Activated CD4-positive, alpha-beta T cell treated with anti-CD3 and anti-CD28 coated beads, Interleukin-2, amount 10 ng/mL, durations not matched to agents 24 days and 14 days (primary cell): ENCODE measurements around the gene EXD2. TPM values are rescaled to one million over a fixed set of nuclear protein-coding genes. Genes with fewer than 3 reads are reported as not detected.

ENCODE experiments used
- DNase-seq: peaks from one replicate; pipeline ENCODE4 v3.0.0; 2022
- H3K27ac Mint-ChIP-seq: one replicate; pipeline ENCODE4 v1.8.0; 2022; ENCODE audit warnings: mild to moderate bottlenecking, mixed read lengths
- H3K27me3 Mint-ChIP-seq: one replicate; pipeline ENCODE4 v1.8.0; 2022; ENCODE audit warnings: mixed read lengths
- H3K36me3 Mint-ChIP-seq: one replicate; pipeline ENCODE4 v1.8.0; 2022; ENCODE audit warnings: low read depth, mild to moderate bottlenecking, mixed read lengths
- H3K4me1 Mint-ChIP-seq: one replicate; pipeline ENCODE4 v1.8.0; 2021; ENCODE audit warnings: mixed read lengths
- H3K4me3 Mint-ChIP-seq: one replicate; pipeline ENCODE4 v1.8.0; 2022; ENCODE audit warnings: mild to moderate bottlenecking, moderate library complexity, mixed read lengths
- H3K9me3 Mint-ChIP-seq: one replicate; pipeline ENCODE4 v1.8.0; 2021; ENCODE audit warnings: mixed read lengths
- intact Hi-C: fragments of 100-400 bp; cut with micrococcal nuclease; formaldehyde crosslinking; loops from one replicate; pipeline ENCODE4 v1.15.1; 2023
- total RNA-seq: library from RNA; stranded (reverse); gene quantifications from 2 replicates; pipeline ENCODE4 v1.2.3, GENCODE V29; 2022

Gene EXD2
- total RNA-seq, 1 donor from 2014 or later = 6.3 TPM

DNA sequence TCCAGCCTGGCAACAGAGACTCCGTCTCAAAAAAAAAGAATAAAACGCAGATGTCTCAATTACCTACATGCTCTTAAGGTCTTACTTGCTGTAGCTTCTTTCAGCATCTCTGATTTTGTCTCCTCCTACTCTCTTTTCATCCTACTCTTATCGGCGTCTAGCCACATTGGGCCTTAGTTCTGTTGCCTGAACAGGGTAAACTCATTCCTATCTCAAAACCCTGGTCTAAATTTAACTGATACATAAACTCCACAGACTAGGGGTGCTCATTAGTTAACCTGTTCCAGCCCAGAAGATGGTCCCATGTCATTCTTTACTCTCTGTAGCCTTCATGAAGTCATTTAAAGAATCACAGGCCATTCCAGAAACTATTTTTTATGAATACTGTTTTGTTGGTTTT is 33.6 kb downstream of the EXD2 start:
- Mint-ChIP-seq H3K4me3 (no peak overlapping the region), H3K27ac (no peak overlapping the region), H3K4me1 (no peaks in the 10 kb centered on the region), H3K27me3 (no peaks in the 10 kb centered on the region), H3K36me3 (peaks cover 1% of the 10 kb centered on the region), H3K9me3 (no peaks in the 10 kb centered on the region)
- no peak for DNase-seq
- intact Hi-C loops = no loop called here

DNA sequence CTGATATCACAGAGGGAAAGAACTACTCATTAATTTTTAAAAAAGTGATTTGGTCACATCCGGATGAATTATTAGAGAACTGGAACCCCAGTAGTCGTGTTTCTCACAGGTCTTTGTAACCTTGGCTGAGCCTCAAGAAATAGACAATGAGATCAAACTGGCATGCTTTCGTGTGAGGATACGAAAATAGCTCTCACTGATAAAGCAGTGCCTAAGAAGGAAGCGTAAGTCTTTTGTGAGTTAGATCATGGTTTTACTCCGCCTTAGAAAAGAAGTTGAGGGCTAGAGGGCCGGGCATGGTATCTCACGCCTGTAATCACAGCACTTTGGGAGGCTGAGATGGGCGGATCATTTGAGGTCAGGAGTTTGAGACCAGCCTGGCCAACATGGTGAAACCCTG is 34.9 kb downstream of the EXD2 start:
- H3K27me3 Mint-ChIP-seq = no peaks in the 10 kb centered on the region
- H3K4me3 Mint-ChIP-seq = no peak overlapping the region
- H3K27ac Mint-ChIP-seq = no peak overlapping the region
- H3K36me3 Mint-ChIP-seq = peaks cover 1% of the 10 kb centered on the region
- no peaks in the 10 kb centered on the region for H3K9me3 Mint-ChIP-seq
- DNase-seq = no peak
- intact Hi-C loops = no loop called here
- H3K4me1 Mint-ChIP-seq = no peaks in the 10 kb centered on the region

DNA sequence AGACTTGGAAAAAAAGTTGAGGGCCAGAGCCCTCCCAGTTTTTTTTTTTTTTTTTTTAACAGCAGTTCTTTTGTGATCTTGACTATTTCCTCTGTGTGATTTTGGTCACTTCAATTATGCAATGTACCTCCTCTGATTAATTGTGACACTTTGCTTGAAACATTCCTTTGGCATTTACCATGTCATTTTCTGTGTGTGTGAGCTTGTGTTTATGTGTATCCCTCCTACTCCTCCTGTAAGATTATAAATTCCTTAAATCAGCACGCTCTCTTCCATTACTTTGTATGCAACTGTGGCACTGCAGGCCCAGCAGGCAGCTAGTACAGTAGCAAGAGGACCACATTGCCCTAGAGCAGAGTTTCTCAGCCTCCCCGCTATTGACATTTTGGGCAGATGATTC is 35.4 kb downstream of the EXD2 start:
- intact Hi-C loops = no loop called here
- H3K27me3 Mint-ChIP-seq = no peaks in the 10 kb centered on the region
- H3K4me3 Mint-ChIP-seq = no peak overlapping the region
- no peak for DNase-seq
- no peaks in the 10 kb centered on the region for H3K4me1 Mint-ChIP-seq
- peaks cover 3% of the 10 kb centered on the region for H3K36me3 Mint-ChIP-seq
- no peak overlapping the region for H3K27ac Mint-ChIP-seq
- no peaks in the 10 kb centered on the region for H3K9me3 Mint-ChIP-seq

DNA sequence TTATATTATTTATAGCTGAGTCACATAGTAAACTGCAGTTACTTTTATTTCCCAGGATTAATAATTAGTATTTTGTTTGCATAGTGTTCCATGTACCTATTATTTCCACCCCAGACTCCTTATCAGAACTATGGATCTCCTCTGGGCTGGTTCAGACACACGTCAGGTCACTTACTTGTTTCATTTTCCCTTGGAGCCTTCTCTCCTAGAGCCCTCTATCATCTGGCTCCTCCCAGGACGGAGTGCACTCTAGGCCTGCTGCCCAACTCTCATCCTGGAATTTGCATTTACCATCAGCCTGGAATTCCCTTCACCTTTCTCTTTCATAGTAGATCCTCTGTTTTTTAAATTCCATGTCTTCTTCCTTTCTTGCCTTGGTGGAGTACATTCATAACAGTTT is 40.2 kb downstream of the EXD2 start:
- Mint-ChIP-seq H3K27me3 (no peaks in the 10 kb centered on the region), H3K36me3 (peaks cover 2% of the 10 kb centered on the region), H3K27ac (no peak overlapping the region), H3K9me3 (no peaks in the 10 kb centered on the region), H3K4me1 (peaks cover 5% of the 10 kb centered on the region), H3K4me3 (no peak overlapping the region)
- DNase-seq = no peak
- intact Hi-C loops = no loop called here

DNA sequence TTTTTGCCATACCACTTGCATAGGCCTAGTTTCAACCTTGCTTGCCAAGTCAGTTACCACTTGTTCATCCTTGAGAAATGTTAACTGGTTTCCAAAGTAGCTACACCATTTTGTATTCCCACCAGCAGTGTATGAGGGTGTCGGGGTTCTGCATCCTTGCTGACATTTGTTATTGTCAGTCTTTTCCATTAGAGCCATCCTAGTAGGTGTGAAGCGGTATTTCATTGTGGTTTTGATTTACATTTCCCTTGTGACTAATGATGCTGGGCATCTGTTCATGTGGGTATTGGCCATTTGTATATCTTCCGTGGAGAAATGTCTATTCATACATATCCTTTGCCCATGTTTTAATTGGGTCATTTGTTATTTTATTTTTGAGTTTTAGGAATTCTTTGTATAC is 41.1 kb downstream of the EXD2 start:
- Mint-ChIP-seq H3K36me3 (peaks cover 2% of the 10 kb centered on the region), H3K4me3 (no peak overlapping the region), H3K9me3 (no peaks in the 10 kb centered on the region), H3K27me3 (no peaks in the 10 kb centered on the region), H3K27ac (no peak overlapping the region), H3K4me1 (peaks cover 5% of the 10 kb centered on the region)
- intact Hi-C loops = no loop called here
- no peak for DNase-seq

DNA sequence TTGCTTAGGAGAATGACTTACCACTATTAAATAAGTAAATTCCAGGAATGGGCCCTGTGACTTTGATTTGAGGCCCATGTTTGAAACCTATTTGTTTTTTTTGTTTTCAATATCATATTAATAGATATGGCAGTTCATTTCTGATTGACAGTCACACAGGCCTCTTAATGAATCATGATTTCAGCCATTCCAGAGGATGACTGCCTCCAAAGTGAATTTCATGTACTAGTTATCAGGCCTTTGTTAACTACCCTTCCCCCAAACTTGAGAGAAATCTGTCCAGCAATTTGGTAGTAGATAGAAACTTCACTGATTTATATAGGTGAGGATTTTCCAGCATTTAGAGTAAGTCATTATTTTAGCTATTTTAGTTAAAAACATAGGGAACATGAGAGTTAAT is 42.8 kb downstream of the EXD2 start:
- intact Hi-C loops = no loop called here
- H3K27ac Mint-ChIP-seq = no peak overlapping the region
- DNase-seq = no peak
- H3K9me3 Mint-ChIP-seq = no peaks in the 10 kb centered on the region
- no peak overlapping the region for H3K4me3 Mint-ChIP-seq
- peaks cover 5% of the 10 kb centered on the region for H3K4me1 Mint-ChIP-seq
- H3K36me3 Mint-ChIP-seq = peaks cover 2% of the 10 kb centered on the region
- H3K27me3 Mint-ChIP-seq = no peaks in the 10 kb centered on the region

DNA sequence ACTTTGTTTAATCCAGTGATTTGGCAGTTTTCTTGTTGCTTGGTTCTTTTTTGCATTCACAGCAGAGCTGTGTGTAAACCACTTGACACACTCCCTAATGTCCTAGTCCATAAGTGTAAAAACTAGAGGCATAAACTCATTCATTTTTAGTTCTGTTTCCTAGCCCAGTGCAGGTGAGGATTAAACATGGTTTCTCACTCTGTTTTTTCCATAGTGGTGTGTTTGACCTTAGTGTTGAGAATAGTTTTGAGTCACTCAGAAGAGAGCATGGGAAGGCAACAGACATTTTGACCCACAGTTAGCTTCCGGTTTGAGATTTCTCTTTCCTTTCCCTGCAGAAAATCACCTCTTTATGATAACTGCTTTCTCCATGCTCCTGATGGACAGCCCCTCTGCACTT is 44.4 kb downstream of the EXD2 start:
- no peak overlapping the region for H3K4me3 Mint-ChIP-seq
- no peak for DNase-seq
- no peaks in the 10 kb centered on the region for H3K9me3 Mint-ChIP-seq
- intact Hi-C loops = loop anchor here (5.0 kb wide), 1 partner anchor 103 kb away; no protein-coding TSS in a partner anchor
- H3K27ac Mint-ChIP-seq = no peak overlapping the region
- H3K4me1 Mint-ChIP-seq = peaks cover 5% of the 10 kb centered on the region
- peaks cover 2% of the 10 kb centered on the region for H3K36me3 Mint-ChIP-seq
- H3K27me3 Mint-ChIP-seq = no peaks in the 10 kb centered on the region

DNA sequence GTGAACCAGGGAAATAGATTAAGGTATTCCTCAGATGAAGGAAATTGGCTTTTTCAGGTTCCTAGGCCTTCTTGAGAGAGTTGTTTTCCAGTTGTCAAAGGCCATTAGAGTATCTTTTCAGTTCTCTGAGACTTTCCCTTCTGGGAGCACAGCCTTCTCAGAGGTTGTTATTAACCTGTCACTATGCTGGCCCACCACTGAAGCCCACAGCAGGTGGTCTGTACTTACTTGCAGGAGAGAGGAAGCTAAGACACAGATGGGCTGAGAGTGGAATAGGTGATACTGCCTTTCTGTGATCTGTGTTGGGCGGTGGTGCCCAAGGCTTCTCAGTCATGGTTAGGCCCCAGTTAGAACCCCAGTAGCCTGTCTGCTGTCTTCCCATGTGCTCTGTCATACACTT is 45.8 kb downstream of the EXD2 start:
- peaks cover 5% of the 10 kb centered on the region for H3K4me1 Mint-ChIP-seq
- H3K9me3 Mint-ChIP-seq = no peaks in the 10 kb centered on the region
- intact Hi-C loops = loop anchor here (5.0 kb wide), 1 partner anchor 105 kb away; no protein-coding TSS in a partner anchor
- no peaks in the 10 kb centered on the region for H3K36me3 Mint-ChIP-seq
- H3K27me3 Mint-ChIP-seq = no peaks in the 10 kb centered on the region
- DNase-seq = no peak
- H3K27ac Mint-ChIP-seq = no peak overlapping the region
- no peak overlapping the region for H3K4me3 Mint-ChIP-seq

DNA sequence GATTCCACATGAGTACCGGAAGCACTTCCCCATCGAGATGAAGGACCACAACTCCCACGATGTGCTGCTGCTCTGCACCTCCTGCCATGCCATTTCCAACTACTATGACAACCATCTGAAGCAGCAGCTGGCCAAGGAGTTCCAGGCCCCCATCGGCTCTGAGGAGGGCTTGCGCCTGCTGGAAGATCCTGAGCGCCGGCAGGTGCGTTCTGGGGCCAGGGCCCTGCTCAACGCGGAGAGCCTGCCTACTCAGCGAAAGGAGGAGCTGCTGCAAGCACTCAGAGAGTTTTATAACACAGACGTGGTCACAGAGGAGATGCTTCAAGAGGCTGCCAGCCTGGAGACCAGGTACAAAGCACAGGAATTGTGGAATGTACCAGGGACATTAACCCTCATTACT is 46.3 kb downstream of the EXD2 start:
- Mint-ChIP-seq H3K36me3 (no peaks in the 10 kb centered on the region), H3K9me3 (no peaks in the 10 kb centered on the region), H3K27ac (no peak overlapping the region), H3K27me3 (no peaks in the 10 kb centered on the region), H3K4me1 (peaks cover 3% of the 10 kb centered on the region), H3K4me3 (no peak overlapping the region)
- no peak for DNase-seq
- intact Hi-C loops = loop anchor here (5.0 kb wide), 1 partner anchor 105 kb away; no protein-coding TSS in a partner anchor

DNA sequence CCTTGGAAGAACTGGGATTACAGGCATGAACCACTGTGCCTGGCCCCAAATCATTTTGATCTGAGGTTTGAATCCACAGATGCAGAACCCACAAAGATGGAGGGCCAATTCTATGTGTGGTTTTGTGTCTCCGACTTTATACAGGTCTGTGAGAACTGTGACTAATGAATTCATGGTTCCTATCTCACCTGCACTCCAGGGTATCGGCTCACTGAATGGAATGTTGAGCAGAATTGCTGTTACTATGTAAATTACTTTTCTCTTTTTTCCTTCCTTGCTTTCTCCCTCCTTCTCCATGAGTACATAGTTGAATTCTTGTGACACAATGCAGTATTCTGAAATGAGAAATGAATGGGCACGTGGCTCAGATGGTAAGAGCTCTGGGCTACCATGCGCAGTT is 47.6 kb downstream of the EXD2 start:
- no peaks in the 10 kb centered on the region for H3K9me3 Mint-ChIP-seq
- intact Hi-C loops = loop anchor here (5.0 kb wide), 1 partner anchor 107 kb away; no protein-coding TSS in a partner anchor
- H3K4me1 Mint-ChIP-seq = peaks cover 3% of the 10 kb centered on the region
- H3K4me3 Mint-ChIP-seq = no peak overlapping the region
- DNase-seq = no peak
- no peaks in the 10 kb centered on the region for H3K36me3 Mint-ChIP-seq
- H3K27ac Mint-ChIP-seq = no peak overlapping the region
- no peaks in the 10 kb centered on the region for H3K27me3 Mint-ChIP-seq

DNA sequence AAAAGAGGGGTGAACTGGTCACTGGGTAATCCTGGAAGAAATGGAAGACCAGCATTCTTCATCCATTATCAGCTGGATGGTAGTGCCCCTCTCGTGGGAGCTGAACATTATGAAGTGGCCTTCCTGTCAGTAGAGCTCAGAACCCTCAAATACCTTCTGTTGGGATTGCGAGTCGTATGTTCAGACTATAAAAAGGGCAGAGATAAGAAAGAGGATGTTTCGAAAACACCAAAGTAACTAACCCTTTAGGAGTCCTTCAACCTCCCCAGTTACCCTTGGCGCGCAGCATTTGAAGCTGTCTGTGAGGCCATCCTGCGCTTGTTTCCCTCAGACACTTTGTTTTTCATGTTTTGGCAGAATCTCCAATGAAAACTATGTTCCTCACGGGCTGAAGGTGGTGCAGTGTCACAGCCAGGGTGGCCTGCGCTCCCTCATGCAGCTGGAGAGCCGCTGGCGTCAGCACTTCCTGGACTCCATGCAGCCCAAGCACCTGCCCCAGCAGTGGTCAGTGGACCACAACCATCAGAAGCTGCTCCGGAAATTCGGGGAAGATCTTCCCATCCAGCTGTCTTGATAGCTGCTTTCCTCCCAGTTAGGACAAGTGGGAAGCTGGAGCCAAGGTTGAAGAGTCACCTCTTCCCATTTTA is 49.4 kb downstream of the EXD2 start:
- H3K4me1 Mint-ChIP-seq = peaks cover 3% of the 10 kb centered on the region
- H3K4me3 Mint-ChIP-seq = no peak overlapping the region
- no peaks in the 10 kb centered on the region for H3K27me3 Mint-ChIP-seq
- H3K9me3 Mint-ChIP-seq = no peaks in the 10 kb centered on the region
- no peaks in the 10 kb centered on the region for H3K36me3 Mint-ChIP-seq
- intact Hi-C loops = no loop called here
- no peak overlapping the region for H3K27ac Mint-ChIP-seq
- DNase-seq = no peak

DNA sequence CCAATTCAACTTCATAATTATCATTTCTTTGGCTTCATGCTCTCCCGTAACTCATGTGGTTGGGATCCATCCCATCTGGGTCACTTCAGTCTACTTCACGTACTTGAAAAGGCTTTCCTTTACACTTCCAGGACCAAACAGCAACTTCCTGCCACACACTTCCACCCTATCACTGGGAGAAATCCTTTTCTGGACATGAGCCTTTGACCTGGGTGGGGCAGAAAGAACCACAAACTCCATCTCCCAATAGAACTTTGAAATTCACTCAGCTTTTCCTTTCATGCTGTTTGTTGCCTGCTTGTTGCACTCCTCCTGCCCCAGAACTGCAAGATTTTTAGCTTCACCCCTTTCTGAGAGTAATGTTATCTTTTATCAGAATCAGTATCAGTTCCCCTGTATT is 50.3 kb downstream of the EXD2 start:
- Mint-ChIP-seq H3K27me3 (no peaks in the 10 kb centered on the region), H3K4me1 (no peaks in the 10 kb centered on the region), H3K9me3 (no peaks in the 10 kb centered on the region), H3K27ac (no peak overlapping the region), H3K36me3 (no peaks in the 10 kb centered on the region), H3K4me3 (no peak overlapping the region)
- DNase-seq = no peak
- intact Hi-C loops = no loop called here

DNA sequence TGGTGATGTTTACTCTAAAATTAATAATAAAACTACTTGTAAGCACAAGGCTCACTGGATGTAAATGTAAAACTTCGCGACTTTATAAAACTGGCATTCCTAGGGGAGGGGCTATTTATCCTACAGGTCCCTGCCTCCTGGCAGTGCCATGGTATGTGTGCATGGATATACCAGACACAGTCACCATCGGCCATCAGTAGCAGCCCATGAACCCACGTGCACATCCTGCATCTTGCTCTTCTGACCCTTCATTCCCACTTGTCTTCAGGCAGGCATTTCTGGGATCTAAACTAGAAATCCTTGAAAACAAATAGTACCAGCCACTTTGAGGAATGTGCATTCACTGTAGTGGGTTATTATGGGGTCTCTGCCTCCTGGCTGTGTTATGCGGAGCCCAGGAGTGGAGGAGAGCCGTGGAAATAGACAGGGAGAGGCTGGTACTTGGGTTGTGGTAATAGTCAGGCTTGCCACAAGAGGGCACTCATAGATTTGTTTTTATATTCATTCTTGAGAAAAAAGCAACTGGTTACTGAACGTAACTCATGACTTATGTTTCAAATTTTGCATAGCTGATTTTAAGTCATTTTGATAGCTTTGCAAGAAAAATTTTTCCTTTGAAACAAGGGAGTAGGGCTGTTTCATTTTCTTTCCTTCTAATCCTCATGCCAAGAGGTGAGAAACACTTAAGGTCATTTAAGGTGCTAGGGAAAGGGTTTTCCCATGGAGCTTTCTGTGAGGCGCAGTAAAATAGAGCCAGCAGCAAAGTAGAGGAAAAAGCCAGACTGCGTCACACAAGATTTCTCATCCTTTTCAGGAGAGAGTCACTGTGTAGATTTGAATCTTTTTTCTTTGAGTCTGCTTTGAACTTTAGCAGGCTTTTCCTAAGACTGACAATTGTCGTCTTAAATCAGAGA is 51.3 kb downstream of the EXD2 start:
- intact Hi-C loops = loop anchor here (1.0 kb wide), 2 partner anchors 218 to 332 kb away; partner anchors contain the start of gene CCDC177
- no peaks in the 10 kb centered on the region for H3K9me3 Mint-ChIP-seq
- peaks cover 1% of the 10 kb centered on the region for H3K27me3 Mint-ChIP-seq
- no peak overlapping the region for H3K27ac Mint-ChIP-seq
- peak; percentile 85 for DNase-seq
- H3K4me1 Mint-ChIP-seq = no peaks in the 10 kb centered on the region
- H3K36me3 Mint-ChIP-seq = no peaks in the 10 kb centered on the region
- no peak overlapping the region for H3K4me3 Mint-ChIP-seq

DNA sequence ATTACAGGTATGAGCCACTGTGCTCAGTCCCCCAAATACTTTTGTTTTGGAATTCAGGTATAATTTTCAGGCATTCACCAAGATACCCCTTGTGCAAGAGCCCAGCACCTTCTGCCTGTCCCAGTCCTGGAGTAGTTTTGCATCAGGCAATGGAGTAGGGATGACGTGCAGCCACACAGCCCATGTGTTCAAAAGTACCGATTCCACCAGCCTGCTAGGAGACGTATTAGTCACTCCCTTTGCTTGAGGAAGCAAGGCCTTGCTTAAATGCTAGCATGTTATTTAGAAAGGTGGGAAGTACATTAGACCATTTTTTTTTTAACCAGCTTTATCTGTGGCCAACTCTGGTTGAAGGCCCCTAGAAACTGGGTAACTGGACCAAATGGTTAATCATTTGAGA is 53.6 kb downstream of the EXD2 start:
- Mint-ChIP-seq H3K4me3 (no peak overlapping the region), H3K9me3 (no peaks in the 10 kb centered on the region), H3K4me1 (no peaks in the 10 kb centered on the region), H3K27ac (no peak overlapping the region), H3K27me3 (peaks cover 7% of the 10 kb centered on the region), H3K36me3 (no peaks in the 10 kb centered on the region)
- intact Hi-C loops = no loop called here
- DNase-seq = no peak
